ENCODE data around the gene WDR82.
A peak's percentile ranks its signal among the peaks of the same experiment; 100 is the strongest.

WDR82 gene

DNA sequence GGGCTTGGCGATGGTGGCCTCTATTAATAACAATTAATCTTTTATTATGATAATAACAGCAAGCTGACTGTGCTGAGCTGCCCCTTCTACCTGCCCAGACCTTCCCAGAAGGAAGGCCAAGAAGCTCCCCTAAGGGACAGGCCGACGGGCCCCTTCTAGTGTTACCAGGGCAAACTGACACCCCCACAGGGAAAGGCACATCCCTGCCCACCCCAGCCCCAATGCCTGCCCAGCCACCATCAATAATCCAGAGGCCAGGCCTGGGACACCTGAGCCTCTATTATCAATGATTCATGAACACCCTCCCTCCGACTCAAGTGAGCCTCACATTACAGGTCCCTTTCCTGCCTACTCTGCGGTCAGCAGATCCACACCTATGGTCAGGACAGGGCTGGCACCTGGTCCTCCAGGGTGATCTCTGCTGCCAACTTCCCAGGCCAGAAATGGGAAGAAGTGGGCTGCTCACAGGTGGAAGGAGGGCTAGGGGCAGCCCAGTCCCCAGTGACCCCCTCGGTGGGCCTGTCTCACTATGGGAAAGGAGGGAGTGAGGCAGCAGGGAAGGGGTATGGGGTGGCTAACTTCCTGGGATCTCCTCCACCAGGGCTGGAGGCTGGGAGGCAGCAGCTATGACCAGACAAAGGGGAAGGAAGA is 41.3 kb downstream of the WDR82 start:
- DNase-seq (ENCODE audit: low spot score): no peak

DNA sequence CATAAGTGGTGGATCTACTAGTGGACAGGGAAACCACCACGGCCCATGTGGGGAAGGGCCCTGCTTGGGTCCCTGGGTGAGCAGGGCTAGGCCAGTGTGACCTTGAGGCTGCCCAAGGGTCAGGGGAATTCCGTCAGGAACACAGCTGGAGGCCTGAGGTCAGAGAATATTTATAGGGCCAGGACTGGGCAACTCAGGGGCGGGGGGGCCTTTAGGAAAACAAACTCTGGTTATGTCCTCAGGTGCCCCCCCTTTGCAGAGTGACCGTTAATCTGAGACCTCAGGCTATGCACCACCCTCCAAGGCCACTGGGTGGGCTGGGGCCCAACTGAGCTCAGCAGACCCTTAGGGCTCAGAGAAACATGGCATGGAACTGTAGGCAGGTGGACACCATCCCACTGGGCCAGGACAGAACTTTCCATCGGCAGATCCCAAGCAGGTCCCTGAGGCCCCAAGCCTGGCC is 42.0 kb downstream of the WDR82 start:
- DNase-seq (ENCODE audit: low spot score): no peak

DNA sequence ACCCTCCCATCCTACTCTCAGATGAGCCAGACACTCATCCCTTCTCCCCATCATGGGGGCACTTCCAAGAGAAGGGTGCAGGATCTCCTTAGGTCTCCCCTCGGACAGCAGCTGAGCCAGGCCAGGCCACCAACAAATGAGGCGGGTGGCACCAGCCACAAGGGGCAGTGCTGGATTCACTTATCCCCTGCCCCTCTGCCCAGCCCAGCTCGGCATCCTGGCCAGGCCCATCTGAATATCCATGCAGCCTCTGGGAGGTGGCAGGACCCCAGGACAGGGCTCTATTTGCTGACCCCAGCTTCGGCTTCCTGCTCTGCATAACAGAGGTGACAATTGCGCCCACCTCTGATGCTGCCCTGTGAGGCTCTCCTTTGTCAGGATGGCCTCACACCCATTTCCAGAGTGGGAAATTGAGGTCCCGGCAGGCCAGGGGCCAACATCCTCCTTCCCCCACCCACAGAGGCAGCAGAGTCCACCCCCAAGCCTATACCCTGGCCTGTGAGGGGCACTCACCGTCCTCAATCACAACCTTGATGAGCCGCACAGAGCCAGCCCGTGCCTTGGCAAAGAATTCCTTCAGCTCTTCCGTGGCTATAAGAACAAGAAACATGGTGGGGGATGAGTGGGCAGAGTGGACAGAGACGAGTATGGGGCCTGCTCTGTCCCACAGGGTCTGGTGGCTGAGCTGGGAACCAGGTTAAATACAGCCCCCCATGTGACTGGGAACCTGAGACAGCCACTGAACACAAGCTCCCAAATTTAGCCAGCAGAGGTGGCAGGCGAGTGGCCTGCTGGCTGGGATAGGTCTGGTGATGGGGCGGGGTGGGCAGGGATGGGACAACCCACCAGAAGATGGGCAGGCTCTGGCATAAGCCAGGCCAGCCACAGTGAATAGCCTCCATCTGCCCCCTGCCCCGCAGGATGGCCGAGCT is 43.7 kb downstream of the WDR82 start:
- no peak for DNase-seq (ENCODE audit: low spot score)

DNA sequence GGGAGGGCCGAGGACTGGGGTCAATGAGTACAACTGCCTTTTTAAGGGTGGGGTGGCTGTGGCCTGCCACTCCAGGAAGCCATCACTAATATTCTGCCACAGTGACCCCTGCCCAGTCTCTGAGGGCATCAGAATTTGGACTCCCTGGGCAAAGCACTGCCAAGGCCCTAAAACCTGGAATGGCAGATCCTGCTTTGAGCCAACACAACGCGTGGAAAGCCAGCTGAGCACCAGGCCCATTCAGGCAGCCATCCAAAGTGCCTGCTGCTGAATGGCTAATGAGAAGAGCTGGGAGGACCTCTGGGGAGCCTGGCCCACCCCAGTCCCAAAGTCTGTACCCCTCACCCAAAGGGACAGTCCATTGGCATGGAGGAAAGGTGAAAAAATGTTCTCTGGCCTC is 44.5 kb downstream of the WDR82 start:
- DNase-seq (ENCODE audit: low spot score): no peak

DNA sequence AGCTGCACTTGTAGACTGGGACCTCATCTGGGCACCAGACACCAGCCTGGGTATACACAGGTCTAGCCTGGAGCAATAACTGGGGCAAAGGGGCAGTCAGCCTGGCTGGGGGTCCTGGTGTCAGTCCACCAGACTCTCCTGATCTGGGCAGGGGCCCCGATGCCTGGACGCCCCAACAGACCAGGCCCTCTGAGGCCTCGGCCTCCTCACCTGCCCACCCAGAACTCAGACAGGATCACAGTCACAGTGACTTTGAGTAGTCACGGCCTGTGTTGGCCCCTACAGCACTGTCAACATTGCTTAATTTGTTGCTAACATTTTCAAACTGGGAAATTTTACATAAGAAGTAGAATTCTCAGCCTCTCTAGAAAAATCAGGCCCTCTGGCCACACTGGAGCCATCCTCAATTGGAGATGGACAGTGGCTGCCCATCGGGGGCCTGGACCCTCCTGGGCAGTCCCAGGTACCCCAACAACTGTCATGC is 45.3 kb downstream of the WDR82 start:
- no peak for DNase-seq (ENCODE audit: low spot score)

DNA sequence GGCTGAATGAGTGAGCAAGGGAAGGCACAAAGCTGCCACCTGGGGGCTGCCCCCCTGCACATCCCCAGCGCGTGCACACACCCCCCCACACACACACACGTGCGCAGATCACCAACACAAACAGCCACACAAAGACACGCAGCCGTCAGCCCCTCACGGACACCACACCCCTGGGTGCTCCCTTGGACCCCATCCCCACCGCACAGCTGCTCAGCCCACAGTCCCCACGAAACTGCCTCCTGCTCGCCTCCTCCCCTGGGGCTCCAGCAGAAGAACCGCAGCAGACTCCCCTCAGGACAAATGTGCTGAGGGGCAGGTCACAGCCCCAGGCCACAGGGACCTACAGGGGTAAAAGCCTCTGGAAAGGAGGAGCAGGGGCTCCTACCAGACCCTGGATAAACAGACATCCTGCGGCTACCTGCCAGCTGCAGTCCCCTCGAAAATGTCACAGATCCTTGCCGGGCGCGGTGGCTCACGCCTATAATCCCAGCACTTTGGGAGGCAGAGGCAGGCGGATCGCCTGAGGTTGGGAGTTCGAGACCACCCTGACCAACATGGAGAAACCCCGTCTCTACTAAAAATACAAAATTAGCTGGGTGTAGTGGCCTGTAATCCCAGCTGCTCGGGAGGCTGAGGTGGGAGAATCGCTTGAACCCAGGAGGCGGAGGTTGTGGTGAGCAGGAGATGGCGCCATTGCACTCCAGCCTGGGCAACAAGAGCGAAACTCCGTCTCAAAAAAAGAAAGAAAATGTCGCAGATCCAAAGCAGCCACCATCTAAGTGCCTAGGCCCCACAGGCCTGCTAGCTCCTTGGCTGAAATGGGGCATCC is 46.0 kb downstream of the WDR82 start:
- DNase-seq (ENCODE audit: low spot score): no peak

DNA sequence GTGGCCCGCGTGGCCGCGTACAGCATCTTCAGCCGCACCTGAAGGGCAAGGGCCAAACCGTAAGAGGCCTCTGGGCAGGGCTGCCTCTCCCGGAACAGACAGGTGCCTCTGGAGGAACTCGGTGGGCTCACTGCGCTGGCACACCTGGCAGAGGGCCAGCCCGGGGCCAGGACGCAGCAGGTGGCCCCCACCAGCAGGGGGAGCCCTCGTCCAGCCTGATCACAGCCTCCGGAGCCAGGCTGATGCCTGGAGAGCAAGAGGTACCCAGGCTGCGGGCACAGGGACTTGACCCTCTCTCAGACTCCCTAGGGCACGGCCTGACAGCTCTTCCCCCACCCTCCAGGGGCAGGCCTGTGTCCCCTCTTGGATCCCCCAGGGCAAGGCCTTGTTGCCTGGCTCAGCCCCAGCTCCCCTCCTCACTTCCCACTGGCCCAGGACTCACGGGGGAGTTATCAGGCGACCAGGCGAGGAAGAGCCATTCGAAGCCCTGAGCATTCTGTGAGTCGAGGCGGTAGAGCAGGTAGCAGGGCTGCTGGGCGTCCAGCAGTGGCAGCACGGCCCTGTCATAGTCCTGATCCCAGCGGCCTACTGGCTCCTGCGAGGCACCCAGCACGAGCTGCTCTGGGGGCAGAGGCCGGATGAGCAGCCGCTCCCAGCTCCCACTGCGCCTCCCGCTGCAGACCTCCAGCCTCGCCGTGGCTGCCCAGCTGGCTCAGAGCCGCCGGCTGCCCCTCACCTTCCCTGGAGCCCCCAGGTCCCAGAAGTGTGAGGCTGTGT is 46.8 kb downstream of the WDR82 start:
- DNase-seq (ENCODE audit: low spot score): peak; percentile 80

DNA sequence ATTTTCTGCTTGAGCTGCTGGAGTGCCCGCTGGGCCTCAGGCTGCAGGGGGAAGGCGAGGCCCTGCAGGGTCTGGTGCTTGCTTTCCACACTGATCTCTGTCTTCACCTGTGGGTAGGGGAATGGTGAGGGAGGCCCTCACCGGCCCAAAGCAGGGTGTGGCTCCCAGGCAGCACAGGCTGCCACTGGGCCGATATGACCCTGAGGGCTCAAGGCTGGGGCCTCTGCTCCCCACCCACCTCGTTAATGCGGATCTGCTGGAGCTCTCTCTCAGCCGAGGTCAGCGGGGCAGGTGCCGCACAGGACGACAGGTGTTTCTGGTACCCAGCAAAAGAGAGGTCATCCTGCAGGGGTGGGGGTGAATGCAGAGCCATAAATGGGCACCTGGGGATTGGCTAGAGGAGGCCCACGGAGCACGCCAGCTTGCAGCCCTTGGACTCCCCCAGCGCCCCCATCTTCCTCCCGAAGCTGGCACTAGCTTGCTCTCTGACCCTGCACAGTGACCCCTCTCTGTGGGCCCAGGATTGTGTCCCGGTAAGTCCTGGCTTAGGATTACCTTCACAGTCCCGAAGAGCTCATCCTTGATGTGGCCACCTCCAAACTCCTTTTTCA is 47.5 kb downstream of the WDR82 start:
- DNase-seq (ENCODE audit: low spot score): no peak

DNA sequence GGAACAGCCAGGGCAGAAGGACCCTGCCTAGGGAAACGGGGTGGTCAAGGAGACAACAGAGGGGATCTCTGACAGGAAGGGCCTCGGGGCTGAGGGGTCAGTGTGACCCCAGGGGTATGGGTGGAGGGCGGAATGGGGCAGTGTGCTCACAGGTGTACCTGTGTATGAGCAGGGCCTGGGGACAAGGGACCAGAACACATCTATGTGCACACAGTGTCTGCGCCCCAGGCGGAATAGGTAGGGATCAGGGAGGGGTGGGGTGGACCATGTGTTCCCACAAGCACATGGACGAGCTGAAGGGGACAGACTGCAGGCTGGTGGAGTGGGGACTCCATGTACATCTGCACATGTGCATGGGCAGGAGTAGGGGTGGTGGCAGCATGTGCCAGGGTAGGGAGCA is 48.0 kb downstream of the WDR82 start:
- DNase-seq (ENCODE audit: low spot score): no peak

DNA sequence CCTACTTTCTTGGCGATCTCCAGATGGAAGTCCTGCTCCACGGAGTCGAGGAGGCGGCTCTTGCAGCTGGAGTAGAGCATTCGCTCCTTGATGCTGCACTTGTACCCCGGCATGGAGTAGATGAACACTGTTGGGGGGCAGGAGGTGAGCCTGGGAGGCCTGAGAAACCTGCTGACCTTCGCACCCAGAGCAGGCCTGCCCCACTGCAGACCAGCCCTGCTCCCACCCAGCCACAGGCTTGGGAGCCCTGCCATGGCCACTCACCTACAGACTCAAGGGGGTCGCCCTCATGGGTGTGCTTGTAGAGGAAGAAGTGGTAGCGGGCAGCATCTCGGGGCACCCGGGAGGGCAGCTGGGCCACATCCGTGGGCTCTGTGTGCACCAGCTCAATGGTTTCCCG is 48.8 kb downstream of the WDR82 start:
- no peak for DNase-seq (ENCODE audit: low spot score)

DNA sequence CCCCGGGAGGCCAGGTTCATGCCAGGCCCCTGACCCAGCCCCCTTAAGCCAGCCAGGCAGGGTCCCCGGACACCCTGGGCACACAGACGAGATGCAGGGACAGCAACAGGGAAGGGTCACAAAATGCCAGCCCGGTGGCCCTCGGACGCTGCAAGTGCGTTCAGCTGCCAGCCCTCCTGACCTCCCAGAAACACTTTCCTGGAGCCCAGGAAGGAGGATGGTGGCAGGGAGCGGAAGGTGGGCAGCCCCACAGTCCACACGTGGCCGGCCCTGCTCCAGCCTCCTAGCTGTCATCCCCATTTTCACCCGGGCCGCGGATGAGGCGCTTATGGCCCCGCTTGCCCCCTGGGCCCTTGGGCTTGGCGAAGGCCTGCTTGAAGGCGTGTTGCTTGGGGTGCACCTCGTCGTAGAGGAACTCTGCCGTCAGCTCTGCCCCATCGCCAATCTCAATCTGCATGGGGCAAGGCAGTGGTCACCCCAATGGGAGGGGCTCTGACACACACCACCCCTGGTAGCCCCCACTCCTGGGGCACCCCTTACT is 49.6 kb downstream of the WDR82 start:
- no peak for DNase-seq (ENCODE audit: low spot score)

DNA sequence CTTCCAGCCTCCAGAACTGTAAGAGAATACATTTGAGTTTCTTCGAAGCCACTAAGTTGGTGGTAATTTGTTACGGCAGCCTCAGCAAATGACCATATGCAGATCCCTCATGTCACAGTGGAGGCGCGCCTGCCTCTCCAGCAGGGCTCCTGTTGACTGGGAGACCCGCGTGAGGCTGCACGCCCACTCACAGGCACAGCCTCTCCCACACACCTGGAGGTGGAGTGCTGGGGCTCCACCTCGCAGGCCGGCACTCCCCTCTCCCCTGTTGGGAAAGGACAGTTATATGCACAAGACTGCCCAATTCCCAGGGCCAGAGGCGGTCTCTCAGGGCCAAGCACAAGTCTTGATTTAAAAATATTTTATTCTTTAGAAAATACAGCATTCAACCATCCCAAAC is 50.2 kb downstream of the WDR82 start:
- DNase-seq (ENCODE audit: low spot score): no peak

DNA sequence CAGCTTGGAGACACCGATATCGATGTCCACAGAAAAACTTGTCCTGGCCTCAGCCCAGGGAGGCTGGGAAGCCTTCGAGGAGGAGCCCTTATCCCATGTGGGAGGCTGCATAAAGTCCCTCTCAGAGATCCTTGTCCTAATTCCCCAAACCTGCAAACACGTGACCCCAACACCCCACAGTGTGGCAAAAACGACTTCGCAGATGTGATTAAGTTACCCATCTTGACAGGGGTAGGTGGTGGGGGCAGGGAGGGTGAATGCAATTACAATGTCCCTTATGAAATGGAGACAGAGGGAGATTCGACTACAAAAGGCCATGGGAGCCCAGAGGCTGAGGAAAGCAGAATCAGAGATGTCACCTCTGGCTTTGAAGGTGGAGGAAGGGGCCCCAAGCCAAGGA is 50.7 kb downstream of the WDR82 start:
- no peak for DNase-seq (ENCODE audit: low spot score)

DNA sequence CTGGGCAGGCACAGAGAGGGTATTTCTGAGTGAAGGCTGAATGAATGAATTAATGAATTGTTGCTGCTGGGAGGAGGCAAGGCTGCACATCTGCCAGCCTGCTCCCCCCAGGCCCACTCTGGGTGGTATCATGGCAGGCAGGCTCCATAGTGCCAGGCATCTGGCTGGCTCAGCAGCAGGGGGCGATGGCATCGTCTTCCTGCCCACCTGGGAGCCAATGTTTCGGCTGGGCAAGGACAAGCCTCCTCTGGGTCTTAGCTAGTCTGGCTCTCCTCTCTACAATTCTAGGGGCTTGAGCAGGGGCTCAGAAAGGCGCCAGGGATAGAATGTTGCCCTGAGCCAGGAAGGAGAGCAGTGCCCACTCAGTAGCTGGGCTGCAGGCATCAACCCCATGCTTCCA is 51.3 kb downstream of the WDR82 start:
- DNase-seq (ENCODE audit: low spot score): no peak

DNA sequence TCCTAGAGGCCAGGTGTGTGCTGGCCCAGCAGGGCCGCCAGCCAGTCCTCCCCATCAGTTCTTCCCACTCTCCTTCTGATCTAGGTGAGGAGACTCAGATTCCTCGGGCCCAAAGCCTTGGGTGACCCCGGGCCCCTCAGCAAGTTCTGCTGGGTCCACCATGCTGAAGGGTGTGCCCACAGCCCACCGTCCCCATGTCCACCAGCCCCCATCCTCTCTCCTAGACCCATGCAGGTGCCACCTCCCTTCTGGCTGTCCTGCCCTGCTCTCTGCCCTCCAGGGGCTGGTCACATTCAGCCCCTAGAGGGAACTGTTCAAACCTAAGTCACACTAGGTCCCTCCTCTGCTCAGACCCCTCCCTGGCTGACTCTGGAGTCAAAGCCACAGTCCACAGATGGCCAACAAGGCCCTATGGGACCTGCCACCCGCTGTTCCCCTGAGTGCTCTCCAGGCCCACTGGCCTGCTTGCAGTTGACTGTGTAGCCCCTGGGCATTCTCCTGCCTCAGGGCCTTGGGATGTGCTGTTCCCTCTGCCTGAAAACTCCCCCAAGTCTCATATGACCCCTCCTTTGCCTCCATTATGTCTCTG is 52.1 kb downstream of the WDR82 start:
- DNase-seq (ENCODE audit: low spot score): no peak

DNA sequence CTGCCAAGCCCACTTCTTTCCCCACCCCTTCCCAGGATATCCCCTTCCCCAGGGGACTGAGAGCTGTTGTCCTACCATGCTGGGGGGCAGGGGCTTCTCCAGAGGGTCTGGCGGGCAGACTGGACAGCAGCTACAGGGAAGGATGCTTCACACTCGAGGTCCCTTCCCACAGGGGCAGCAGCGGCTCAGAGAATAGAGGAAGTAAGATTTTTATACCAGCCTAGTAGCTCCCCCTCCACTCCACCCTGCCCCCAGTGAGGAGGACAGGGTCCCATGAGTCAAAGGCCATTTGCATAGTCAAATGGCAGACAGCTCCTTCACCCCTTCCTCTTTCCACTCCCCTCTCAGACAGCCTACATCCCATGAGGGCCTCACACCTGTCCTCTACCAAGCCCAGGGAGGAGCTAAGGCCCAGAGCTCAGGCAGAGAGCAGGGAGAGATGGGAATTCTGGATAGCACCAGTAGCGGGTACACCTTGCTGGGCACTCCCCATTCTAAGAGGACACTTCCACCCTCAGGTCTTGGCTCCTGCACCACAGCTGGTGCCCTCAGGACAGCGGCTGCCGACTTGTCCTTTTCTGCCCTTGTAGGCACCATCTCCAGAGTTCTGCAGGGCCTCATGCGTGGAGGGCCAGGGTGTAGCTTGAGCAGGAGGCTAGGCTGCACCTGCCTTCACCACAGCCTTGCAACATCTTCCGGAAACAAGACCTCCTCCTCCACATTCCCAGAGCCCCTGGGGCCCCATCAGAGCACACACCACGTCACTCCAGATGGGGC is 52.8 kb downstream of the WDR82 start, which contains the start of gene TLR9:
Gene TLR9, minus strand, starts transcription at position 194 of the 777 bp plus-strand sequence. Its CDS starts 116 bp downstream, at position 78.
- no peak for DNase-seq (ENCODE audit: low spot score)

DNA sequence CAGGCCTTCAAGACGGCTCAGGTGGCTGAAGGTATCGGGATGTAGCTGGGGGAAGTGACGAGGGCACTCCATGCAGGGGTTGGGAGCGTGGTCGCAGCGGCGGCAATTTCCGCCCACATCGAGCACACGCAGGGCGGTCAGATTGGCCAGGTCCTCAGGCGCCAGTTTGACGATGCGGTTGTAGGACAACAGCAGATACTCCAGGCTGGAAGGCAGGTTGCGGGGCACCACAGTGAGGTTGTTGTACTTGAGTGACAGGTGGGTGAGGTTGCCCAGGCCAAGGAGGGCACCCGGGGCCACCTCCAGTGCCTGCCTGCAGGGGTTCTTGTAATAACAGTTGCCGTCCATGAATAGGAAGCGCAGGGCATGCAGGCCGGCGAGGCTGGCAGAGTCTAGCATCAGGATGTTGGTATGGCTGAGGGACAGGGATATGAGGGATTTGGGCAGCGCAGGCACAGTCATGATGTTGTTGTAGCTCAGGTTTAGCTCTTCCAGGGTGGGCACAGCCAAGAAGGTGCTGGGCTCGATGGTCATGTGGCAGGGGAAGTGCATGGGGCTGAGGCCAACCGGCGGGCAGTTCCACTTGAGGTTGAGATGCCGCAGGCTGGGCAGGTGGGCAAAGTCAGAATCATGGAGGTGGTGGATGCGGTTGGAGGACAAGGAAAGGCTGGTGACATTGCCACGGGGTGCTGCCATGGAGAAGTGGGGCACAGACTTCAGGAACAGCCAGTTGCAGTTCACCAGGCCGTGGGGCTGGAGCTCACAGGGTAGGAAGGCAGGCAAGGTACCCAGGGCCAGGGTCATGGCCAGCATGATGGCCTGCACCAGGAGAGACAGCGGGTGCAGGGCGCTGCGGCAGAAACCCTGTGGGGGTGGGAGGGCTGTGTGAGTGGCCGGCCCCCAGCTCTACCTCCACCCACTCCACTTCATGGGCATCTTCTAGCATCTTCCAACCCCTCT is 54.7 kb downstream of the WDR82 start:
- DNase-seq (ENCODE audit: low spot score): no peak

Data from HuH-7.5 (cell line).